Pulmonary artery endothelial cell (primary cell): ENCODE data around the gene MAST3. TPM values are rescaled to one million over a fixed set of nuclear protein-coding genes. Genes with fewer than 3 reads are reported as not detected.

Experiments
- DNase-seq: peaks from one replicate; pipeline ENCODE4 v3.0.0-alpha.2; 2011; ENCODE audit warnings: low read depth, low spot score
- total RNA-seq: library from RNA; depleted of rRNA; stranded (reverse); fragments of >200 nt; gene quantifications from 2 replicates; pipeline ENCODE4 v1.2.3, GENCODE V29; 2014

The MAST3 gene
- total RNA-seq, 1 donor from 2014 or later, result 0.92 TPM

DNA sequence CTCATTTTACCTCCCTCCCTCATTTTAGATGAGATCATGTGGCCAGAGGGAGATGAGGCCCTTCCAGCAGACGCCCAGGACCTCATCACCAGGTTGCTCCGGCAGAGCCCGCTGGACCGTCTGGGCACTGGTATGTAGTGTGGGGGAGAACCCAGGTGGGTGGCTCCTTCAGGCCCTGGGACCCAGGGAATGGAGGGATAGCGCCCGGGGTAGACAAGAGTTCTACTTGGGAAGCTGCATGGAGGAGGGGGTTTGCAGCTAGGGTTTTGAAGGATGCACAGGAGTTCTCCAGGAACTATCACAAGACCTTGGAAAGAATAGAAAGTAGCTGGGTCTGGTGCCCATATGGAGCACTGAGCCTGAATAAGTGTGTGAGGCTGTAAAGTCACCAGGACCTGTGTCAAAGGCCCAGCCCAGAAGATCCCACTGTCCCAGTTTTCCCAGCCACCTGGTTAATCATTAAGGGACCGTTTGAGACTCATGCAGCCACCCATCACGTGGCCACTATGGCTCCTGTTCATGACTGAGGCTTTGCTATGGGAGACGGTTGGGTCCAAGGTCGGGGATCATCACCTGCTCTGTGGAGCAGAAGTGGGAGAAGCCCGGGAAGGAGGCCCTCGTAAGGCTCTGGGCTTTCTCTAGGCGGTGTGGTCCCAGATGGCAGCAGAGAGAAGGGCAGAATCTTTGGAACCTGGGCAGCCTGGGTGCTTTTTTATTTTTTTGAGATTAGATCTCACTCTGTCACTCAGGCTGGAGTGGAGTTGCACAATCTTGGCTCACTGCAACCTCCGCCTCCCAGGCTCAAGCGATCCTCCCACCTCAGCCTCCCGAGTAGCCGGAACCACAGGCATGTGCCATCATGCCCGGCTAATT lies 38.4 kb downstream of the MAST3 start:
- DNase-seq, result no peak

DNA sequence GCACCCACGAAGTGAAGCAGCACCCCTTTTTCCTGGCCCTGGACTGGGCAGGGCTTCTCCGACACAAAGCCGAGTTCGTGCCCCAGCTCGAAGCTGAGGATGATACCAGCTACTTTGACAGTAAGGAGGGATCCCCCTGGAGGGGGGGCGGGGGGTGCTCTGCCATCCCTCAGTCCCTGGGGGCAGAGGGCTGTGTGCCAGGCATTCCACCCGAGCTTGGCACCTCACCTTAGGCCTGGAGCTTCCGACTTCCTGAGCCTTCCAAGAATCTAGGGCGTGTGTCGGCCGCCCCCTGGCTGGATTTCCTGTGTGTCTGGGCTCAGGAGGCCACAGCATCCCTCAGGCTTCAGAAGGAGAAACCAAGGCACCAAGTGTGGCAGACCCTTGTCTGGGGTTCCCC lies 39.7 kb downstream of the MAST3 start:
- DNase-seq, result no peak

DNA sequence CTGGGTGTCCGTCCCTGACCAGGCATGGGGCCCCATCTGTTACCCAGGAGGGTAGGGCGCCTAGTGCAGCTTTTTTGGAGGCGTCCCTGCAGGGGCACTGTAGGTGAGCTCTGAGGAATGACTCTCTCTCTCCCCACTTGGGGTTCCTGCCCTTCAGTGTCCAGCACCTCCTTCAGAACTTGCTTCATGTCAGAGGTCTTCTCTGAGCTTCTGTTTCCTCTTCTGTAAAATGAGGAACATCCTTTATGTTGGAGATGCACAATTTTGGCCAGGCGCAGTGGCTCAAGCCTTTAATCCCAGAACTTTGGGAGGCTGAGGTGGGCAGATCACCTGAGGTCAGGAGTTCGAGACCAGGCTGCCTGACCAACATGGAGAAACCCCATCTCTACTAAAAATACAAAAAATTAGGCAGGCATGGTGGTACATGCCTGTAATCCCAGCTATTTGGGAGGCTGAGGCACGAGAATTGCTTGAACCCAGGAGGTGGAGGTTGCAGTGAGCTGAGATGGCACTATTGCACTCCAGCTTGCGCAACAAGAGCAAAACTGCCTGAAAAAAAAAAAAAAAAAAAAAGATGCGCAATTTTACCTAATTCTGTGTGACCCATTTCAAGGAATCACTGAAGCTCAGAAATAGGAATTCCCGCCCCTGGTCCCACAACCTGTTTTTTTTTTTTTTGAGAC lies 40.2 kb downstream of the MAST3 start:
- no peak for DNase-seq

DNA sequence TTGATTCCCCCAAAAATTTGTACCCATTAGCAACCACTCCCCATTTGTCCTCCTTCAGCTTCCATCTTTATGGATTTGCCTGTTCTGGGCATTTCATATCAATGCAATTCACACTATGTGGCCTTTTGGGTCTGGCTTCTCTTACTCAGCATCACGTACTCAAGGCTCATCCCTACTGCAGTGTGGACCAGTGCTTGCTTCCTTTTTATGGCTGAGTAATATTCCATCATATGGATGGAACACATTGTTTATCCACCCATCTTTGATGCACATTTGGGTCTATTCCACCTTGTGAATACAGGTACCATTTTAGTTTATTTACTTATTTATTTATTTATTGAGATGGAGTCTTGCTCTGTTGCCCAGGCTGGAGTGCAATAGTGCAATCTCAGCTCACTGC lies 42.9 kb downstream of the MAST3 start:
- no peak for DNase-seq

DNA sequence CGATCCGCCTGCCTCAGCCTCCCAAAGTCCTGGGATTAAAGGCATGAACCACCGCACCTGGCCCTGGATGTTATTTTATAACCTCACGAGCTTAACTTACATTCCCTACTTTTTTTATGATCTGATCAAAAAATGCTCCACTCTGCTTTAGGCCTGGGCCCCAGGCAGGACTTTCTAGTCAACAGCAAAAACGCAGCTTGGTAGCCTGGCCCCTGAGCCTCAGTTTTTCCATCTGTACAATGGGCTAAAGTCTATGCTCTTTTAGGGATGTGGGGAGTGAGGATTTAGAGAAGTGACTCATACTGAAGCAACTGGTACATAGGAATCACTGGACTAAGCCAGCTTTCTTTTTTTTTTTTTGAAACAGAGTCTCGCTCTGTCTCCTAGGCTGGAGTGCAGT lies 43.5 kb downstream of the MAST3 start:
- no peak for DNase-seq

DNA sequence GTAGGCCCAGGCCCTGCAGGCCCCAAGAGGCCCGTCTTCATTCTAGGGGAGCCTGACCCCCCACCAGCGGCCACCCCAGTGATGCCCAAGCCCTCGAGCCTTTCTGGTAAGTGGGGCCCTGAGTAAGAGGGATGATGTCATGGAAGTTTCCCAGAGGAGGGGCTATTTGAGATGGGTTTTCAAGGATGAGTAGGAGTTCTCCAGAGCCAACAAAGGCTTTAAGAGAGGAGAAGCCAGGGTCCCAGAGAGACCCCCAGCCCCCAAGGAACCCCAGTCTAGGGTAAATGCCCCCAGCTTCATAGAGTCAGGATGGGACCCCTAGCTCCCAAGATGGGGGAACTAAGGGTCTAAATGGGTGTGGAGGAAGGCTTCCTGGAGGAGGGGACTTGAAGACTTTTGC lies 46.3 kb downstream of the MAST3 start:
- DNase-seq, result no peak

DNA sequence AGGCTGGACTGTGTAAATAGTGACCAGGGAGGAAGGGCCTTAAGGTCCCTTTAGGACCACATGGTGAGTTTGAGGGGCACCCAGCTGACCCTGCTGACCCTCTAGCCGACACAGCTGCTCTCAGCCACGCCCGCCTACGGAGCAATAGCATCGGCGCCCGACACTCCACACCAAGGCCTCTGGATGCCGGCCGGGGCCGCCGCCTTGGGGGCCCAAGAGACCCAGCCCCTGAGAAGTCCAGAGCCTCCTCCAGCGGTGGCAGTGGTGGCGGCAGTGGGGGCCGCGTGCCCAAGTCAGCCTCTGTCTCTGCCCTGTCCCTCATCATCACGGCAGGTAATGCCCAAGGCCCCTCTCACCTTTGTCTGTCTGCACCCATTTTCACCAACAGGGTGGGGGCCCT lies 46.8 kb downstream of the MAST3 start:
- DNase-seq, result no peak

DNA sequence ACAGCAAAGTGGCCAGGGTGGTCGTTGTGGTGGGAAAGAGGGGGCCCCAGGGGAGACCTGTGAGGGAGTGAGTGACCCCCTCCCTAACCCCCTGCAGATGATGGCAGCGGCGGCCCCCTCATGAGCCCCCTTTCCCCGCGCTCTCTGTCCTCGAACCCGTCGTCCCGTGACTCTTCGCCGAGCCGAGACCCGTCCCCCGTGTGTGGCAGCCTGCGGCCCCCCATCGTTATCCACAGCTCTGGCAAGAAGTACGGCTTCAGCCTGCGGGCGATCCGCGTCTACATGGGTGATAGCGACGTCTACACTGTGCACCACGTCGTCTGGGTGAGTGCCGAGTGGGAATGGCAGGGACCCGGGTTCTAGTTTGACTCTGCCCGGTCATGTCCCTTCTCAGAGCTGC lies 47.3 kb downstream of the MAST3 start:
- DNase-seq, result no peak

DNA sequence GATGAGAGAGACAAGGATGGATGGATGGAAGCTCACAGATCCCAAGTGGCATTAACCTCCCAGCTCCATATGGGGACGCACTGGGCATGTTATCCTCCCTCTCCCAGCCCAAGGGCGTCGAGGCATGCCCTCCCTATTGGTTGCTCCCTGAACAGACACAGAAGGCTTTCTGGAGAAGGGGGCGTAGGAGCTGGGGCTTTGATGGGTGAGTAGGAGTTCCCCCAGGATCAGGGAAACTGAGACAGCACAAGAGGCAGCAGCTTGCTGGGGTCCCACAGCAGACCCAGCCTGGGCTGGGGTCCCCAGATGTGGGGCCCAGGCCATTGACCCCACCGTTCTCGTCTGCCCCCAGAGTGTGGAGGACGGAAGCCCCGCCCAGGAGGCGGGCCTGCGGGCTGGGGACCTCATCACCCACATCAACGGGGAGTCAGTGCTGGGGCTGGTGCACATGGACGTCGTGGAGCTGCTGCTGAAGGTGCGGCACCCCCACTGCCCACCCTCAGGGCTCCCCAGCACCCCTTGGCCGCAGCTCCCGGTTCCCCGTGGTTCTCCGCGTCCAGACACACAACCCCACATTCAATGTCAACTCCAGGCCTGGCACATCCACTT lies 47.9 kb downstream of the MAST3 start:
- DNase-seq, result no peak

DNA sequence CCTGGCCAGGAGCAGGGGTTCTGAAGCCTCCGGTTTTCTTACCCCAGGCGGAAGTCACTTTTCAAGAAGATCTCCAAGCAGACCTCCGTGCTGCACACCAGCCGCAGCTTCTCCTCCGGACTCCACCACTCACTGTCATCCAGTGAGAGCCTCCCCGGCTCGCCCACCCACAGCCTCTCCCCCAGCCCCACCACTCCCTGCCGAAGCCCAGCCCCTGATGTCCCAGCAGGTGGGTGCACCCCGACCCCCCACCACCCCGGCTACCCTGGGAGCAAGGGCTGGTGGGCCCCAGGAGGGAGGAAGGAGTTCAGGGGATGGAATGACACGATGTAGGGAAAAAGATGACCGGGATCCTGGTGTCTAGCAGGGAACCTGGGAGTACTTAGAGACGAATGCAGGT lies 49.8 kb downstream of the MAST3 start:
- no peak for DNase-seq

DNA sequence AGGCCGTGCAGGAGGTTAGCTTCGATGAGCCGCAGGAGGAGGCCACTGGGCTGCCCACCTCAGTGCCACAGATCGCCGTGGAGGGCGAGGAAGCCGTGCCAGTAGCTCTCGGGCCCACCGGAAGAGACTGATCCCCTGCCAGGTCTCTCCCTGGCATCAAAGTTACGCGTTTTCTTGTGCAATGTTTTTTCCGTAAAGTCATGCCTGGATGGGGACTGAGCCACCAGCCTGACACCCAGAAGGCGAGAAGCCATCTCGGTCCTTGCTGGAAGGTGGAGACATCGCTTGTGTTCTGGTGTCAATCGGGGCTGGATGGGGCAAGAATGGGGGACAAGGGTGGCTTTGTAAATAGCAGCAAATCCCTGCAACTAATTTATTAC lies 52.0 kb downstream of the MAST3 start:
- DNase-seq, result no peak

DNA sequence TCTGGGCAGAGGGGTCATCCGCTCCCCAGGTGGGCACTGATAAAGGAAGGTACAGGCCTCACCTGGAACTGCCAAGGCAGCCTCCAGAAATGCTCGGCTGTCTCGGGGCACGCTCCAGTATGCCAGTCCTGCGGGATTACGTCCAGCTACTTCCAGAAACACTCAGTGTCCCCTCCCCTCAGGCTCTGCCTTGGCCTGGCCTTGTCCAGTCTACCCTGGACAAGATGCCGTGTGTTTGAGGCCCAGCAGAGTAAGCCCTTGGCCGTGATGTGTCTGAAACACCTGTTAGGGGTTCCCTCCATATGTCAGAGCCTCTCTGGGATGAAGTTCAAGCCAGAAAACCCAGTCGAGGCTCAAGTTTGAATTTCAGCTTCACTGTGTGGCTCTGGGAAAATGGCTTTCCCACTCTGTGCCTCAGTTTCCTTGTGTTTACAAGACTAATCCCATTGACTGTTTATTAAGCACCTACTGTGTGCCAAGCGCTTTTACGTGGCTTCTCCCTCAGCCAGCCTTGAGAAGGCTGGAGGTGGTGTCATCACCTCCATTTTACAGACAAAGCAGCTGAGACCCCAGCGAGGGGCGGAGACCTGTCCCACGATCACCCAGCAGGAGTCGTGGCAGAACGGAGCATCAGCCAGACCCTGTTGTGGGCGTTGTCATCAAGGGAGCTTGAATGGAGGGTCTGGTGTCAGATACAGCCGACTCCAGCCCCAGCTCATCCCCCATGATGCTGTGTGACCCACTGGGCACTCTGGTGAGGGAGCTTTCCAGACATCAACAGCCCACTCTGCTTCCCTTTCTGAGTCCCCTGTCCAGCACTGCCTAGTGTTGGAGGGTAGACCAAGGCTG lies 53.4 kb downstream of the MAST3 start:
- DNase-seq, result no peak

DNA sequence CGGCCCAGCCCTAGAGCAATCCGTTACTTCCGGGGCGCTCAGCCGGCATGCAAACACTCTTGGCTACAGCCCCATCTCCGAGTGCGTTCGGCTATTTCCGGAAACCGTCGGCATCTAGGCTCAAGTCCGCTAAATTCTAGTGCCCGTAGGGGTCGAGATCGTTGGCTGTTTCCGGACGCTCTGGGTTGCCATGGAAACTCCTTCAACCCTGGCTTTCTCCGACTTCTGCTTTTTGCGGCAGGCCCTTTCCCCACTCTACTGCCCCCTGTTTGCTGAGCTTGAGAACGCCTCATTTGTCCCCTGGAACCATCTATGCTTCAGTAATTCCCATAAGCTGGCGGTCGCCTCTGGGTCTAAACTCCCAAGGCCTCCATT lies 54.9 kb downstream of the MAST3 start:
- DNase-seq, result peak; percentile 88

DNA sequence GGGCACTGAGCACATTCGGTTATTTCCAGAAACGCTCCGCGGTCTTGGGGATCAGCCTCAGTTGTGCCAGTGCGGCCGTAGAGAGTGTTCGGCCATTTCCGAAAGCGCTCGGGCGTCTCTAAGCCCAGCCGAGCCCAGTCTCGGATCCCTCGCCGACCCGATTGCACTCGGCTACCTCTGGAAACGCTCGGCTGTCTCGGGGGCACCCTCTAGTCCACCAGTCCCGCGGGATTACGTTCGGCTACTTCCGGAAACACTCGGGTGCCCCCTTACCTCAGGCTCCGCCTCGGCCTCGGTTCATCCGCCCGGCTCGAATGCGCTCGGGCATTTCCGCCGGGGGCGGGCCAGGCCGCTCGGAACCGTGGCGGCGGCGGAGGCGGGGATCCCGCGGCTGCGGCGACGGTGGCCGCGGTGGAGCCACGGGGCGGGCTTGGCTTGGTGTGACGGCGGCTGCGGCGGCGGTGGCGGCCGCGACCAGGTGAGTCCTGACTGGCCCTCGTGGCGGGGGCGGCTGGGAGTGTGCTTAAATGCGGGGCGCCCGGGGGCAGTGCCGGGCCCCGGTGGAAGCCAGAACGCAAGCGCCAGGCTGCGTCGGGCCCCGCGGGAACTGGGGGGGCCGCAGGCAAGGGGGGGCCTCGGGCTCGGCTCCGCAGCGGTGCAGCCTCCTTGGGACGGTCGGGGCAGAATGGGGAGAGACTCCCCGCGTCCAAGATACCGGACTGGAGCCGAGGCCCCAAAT lies 55.4 kb downstream of the MAST3 start, which contains the start of gene PIK3R2:
TSS of gene PIK3R2 (plus strand) at position 347 of the 739 bp plus-strand sequence. CDS start 2,717 bp downstream, outside the sequence.
- DNase-seq, result peak; percentile 93

DNA sequence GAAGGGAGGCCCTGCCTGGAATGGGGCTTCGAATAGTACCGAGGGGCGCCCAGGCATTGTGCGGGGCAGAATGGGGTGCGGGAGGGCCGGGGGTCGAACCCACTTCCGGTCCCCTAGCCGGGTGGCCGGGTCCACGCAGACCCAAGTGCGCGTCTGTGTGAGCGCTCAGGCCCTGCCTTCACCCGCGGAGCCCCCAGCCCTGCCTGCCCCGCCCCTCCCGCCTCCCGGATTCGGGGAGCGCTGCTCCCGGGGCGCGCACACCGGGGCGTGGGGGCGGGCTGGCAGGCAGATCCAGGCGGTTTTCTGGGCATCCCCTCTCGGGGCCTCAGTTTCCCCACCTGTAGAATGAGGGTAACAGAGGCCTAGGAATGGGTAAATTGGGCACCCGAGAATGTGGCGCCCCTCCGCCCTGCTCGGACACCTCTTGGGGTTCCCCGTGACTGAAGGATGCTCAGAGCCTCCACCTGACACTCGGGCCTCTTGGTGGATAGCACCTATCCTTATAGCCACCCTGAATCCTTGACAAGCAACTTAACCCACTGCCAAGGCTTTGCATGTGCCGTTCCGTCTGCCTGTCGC lies 56.1 kb downstream of the MAST3 start:
- DNase-seq, result no peak

DNA sequence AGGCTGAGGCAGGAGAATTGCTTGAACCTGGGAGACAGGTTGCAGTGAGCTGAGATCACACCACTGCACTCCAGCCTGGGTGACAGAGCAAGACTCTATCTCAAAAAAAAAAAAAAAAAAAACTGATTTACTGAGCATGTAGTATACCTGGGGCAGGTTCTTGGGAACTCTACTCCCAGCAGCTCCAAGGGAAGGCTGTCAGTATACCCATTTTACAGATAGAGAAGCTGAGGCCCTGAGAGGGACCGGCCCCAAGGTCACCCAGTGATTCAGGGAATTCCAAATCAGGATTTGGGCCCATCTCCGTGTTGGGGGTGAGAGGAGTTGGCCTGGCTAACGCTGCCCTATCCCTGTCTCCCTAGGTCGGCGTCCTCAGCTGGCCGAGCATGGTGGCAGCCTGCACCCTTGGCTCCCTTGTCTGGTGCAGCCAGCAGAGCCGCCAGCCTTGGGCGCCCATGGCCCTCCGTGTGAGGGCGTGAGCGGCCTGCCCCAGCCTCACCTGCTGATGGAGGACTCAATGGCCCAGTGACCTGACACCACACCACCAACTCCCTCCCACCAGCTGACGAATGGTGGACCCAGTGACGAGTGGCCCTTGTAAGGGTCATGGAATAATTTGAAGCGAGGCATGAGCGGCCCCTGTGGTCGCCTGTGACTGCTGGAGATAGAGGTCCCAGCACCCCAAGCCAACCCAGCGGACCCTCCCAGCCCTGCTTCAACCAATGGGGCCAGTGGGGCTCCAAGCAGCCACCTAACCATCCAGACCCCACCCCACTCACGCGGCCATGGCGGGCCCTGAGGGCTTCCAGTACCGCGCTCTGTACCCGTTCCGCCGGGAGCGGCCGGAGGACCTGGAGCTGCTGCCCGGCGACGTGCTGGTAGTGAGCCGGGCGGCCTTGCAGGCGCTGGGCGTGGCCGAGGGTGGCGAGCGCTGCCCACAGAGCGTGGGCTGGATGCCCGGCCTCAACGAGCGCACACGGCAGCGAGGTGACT lies 57.8 kb downstream of the MAST3 start:
- DNase-seq, result no peak

DNA sequence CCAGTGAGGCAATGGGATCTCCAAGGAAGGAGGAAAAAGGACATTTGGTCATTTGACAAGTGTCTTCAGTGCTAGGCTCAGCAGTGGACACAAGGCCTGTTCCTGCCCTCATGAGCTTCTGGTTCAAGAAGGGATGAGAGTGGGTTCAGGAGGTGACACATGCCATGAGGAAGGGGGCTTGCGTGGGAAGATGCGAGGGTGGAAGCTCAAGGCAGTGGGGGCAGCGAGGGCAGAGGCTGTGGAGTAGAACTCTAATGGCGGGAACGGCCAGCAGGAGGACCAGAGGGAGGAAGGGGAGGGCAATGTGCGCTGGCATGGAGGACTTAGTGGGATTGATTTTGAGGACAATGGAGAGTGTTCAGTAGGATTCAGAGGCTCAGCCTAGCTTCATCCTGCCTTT lies 58.7 kb downstream of the MAST3 start:
- DNase-seq, result no peak

DNA sequence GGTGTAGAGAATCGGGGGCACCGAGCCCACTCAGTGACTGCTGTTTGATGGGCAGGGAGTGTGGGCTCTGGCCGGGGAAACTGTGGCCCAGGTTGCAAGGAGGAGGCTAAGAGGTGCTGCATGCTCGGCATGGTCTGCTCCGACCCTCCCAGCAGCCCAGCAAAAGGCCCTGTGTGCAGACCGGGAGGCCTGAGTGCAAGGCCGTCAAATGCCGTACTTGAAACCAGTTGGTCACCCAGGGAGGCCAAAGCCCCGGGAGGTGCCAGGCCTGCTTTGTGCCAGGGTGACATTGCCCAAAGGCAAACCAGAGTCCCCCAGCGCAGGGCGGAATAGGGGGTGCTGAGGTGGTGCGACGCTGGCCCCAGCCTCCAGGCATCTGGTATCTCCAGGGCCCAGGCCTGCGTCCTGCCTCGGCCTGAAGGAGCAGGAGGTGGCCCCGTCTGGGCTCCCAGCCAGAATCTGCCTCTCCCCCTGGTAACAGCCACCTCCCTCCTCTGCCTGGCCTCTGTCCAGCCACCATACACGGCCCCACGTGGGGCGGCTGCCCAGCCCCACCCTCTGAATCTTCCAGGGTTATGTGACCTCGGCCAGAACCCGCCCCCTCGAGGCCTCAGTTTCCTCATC lies 59.4 kb downstream of the MAST3 start:
- peak; percentile 61 for DNase-seq
